ENCODE measurements around the gene GIPC2. TPM values are rescaled to one million over a fixed set of nuclear protein-coding genes. Genes with fewer than 3 reads are reported as not detected.

GIPC2 gene
- total RNA-seq, 2 experiments from 2014 or later: 0.44 to 0.74 TPM

DNA sequence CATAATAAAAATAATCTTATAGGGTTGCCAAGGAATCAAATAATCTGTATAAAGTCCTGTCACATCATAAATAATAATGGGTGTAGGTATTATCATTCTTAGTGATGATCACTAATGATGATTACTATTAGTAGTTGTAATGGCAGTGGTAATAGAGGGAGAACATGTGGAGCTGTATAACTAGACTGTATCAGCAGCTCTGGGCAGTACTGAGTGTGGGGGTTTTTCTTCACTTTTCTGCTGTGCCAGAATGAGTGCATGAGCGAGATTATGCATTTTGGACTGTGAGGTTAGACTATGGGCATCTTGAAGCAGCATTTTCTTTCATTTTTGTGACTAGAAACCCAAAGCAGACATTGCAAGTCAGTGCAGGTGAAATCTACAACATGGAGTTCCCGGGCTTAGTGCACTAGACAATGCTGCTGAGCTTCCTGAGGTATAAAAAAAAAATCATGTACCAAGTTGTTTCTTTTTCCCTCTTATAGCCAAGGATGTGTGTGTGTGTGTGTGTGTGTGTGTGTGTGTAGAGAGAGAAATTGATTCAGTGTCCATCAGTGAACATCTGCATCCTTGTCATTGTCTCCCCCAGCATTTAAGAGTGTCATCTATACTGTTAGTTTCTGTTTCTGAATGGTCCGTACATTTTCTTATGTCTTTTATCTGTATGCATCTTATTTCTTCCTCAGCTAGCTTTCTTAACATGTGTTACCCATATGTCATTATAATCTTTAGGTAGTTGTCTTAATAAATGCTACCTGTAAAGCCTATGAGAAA, 86.6 kb downstream of the GIPC2 start:
- no peak for ATAC-seq (ENCODE audit: low read depth)
- H3K4me3 Mint-ChIP-seq: no peak overlapping the region

GRCh38 chr1:78132948-78133322, 87.2 kb downstream of the GIPC2 start:
- Mint-ChIP-seq H3K9me3 (no peaks in the 10 kb centered on the region), H3K27me3 (peaks cover 13% of the 10 kb centered on the region), H3K36me3 (no peaks in the 10 kb centered on the region), H3K27ac (no peak overlapping the region), H3K4me1 (no peaks in the 10 kb centered on the region), H3K4me3 (no peak overlapping the region)
- ATAC-seq (ENCODE audit: low read depth) (no peak), DNase-seq (no peak)
- POLR2A ChIA-PET: no interaction called here

More for the DNA sequence above, 86.6 kb downstream of the GIPC2 start:
- no peaks in the 10 kb centered on the region for H3K9me3 Mint-ChIP-seq
- H3K27ac Mint-ChIP-seq: no peak overlapping the region
- no peaks in the 10 kb centered on the region for H3K36me3 Mint-ChIP-seq
- peaks cover 13% of the 10 kb centered on the region for H3K27me3 Mint-ChIP-seq
- no peaks in the 10 kb centered on the region for H3K4me1 Mint-ChIP-seq
- no peak for DNase-seq
- POLR2A ChIA-PET: interaction anchor here (1.5 kb wide), 1 partner anchor 488 kb away, joined by 5 read pairs; the partner anchor contains the start of gene IFI44L

DNA sequence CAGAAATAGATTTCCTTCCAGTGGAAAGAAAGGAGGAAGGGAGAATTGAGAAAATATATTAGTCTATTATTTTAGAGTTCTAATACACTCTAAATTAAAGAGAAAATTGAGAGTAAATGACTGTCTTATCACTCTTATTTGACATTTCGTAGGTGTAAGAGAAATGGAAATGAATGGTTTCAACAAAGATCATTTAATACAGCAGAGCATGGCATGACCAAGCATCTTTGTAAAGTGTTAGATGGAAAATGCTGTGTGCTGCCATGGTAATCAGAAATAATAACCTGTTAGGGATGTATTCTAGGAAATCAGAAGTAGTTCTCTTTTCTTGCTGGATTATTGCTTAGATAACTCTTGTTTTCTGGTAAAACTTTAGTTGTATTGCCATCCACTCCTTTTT, 90.9 kb downstream of the GIPC2 start:
- POLR2A ChIA-PET: no interaction called here
- Mint-ChIP-seq H3K9me3 (no peaks in the 10 kb centered on the region), H3K27me3 (peaks cover 6% of the 10 kb centered on the region), H3K36me3 (no peaks in the 10 kb centered on the region), H3K4me1 (peaks cover 3% of the 10 kb centered on the region), H3K4me3 (no peak overlapping the region), H3K27ac (no peak overlapping the region)
- DNase-seq: no peak
- ATAC-seq (ENCODE audit: low read depth): no peak

DNA sequence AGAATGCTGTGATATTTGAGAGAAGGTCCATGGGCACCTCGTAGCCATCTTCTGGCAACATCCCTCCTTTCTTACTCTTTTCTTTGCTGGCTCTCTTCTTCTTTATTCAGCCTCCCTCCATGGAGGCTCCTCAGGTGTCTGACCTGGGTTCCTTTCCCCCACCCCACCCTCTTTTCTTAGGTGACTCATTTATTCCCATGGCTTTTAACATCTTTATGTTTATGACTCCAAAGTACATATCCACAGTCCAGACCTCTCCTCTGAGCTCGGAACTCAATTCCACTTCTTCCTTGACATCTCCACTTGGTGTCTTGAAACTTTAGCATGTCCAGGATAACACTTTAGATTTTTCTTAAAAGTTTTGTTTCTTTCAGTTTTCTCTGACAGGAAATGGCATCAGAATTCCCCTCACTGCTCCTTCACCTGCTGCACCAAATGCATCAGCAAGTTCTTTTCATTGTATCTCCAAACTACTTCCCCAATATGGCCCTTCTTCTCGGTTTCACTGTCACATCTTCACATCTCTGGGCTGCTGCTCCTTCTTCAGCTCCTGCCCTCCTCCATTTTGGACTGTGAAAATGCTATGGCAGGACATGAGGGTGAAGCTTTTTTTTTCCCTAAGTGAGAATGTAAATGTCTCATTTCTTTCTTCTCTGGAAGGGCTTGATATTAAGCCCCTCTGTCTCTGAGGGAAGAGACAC, 95.9 kb downstream of the GIPC2 start:
- H3K36me3 Mint-ChIP-seq: no peaks in the 10 kb centered on the region
- H3K27me3 Mint-ChIP-seq: no peaks in the 10 kb centered on the region
- POLR2A ChIA-PET: no interaction called here
- H3K4me1 Mint-ChIP-seq: peaks cover 17% of the 10 kb centered on the region
- no peak for DNase-seq
- H3K27ac Mint-ChIP-seq: no peak overlapping the region
- no peaks in the 10 kb centered on the region for H3K9me3 Mint-ChIP-seq
- H3K4me3 Mint-ChIP-seq: no peak overlapping the region
- no peak for ATAC-seq (ENCODE audit: low read depth)

GRCh38 chr1:78142736-78143135, 97.0 kb downstream of the GIPC2 start:
- Mint-ChIP-seq H3K27me3 (peaks cover 4% of the 10 kb centered on the region), H3K4me3 (peak overlapping the region; percentile 85), H3K4me1 (peaks cover 17% of the 10 kb centered on the region), H3K27ac (peak overlapping the region; percentile 93), H3K9me3 (no peaks in the 10 kb centered on the region), H3K36me3 (no peaks in the 10 kb centered on the region)
- no peak for DNase-seq
- no peak for ATAC-seq (ENCODE audit: low read depth)
- POLR2A ChIA-PET: interaction anchor here (0.9 kb wide), 1 partner anchor 138 kb away, joined by 6 read pairs; the partner anchor contains the start of gene DNAJB4

GRCh38 chr1:78143152-78143551, 97.4 kb downstream of the GIPC2 start:
- DNase-seq (no peak), ATAC-seq (ENCODE audit: low read depth) (peak; percentile 83)
- H3K9me3 Mint-ChIP-seq: no peaks in the 10 kb centered on the region
- peaks cover 9% of the 10 kb centered on the region for H3K27me3 Mint-ChIP-seq
- POLR2A ChIA-PET: interaction anchor here (0.9 kb wide), 1 partner anchor 139 kb away, joined by 6 read pairs; the partner anchor contains the start of gene DNAJB4
- peak overlapping the region; percentile 85 for H3K4me3 Mint-ChIP-seq
- peak overlapping the region; percentile 93 for H3K27ac Mint-ChIP-seq
- H3K4me1 Mint-ChIP-seq: peaks cover 17% of the 10 kb centered on the region
- no peaks in the 10 kb centered on the region for H3K36me3 Mint-ChIP-seq

- POLR2A ChIA-PET: interaction anchor here (0.9 kb wide), 1 partner anchor 139 kb away, joined by 6 read pairs; the partner anchor contains the start of gene DNAJB4
- Mint-ChIP-seq H3K36me3 (no peaks in the 10 kb centered on the region), H3K4me1 (peaks cover 17% of the 10 kb centered on the region), H3K27ac (peak overlapping the region; percentile 93), H3K27me3 (peaks cover 14% of the 10 kb centered on the region), H3K9me3 (no peaks in the 10 kb centered on the region), H3K4me3 (peak overlapping the region; percentile 85)
- no peak for ATAC-seq (ENCODE audit: low read depth)
- no peak for DNase-seq
Observed at GRCh38 chr1:78143673-78144072, 97.9 kb downstream of the GIPC2 start.

GRCh38 chr1:78145105-78145580, 99.4 kb downstream of the GIPC2 start:
- H3K36me3 Mint-ChIP-seq: no peaks in the 10 kb centered on the region
- H3K4me1 Mint-ChIP-seq: peaks cover 17% of the 10 kb centered on the region
- POLR2A ChIA-PET: no interaction called here
- no peak overlapping the region for H3K4me3 Mint-ChIP-seq
- DNase-seq (peak; percentile 33), ATAC-seq (ENCODE audit: low read depth) (no peak)
- no peak overlapping the region for H3K27ac Mint-ChIP-seq
- peaks cover 21% of the 10 kb centered on the region for H3K27me3 Mint-ChIP-seq
- no peaks in the 10 kb centered on the region for H3K9me3 Mint-ChIP-seq

DNA sequence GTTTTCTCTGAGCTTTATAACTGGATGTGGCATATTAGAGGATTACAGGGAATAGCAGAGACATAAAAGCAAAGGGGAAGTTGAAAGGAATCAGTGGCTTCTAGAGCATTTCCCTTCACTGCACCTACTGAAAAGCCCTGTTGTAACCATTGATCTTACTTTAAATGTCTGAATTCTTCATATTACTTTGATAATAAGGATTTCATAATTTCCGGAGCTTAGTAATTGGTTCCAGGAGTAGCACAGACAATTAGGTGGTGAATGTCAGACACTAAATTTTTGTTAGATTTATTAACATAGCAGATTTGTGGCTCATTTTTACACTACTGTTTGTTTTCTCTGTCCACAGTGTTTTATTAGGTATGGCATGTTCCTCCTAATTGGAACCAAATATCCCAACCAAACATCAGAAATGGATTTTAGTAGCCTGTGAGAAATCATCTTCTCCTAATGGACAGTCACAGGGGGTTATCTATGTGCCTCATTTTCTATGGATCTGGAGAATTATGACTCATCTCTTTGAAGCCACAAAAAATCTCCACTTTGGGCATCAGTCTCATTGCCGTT, 100.5 kb downstream of the GIPC2 start:
- no peaks in the 10 kb centered on the region for H3K36me3 Mint-ChIP-seq
- POLR2A ChIA-PET: no interaction called here
- H3K9me3 Mint-ChIP-seq: no peaks in the 10 kb centered on the region
- peaks cover 26% of the 10 kb centered on the region for H3K27me3 Mint-ChIP-seq
- H3K4me3 Mint-ChIP-seq: no peak overlapping the region
- DNase-seq: no peak
- no peak for ATAC-seq (ENCODE audit: low read depth)
- H3K4me1 Mint-ChIP-seq: peaks cover 17% of the 10 kb centered on the region
- no peak overlapping the region for H3K27ac Mint-ChIP-seq

DNA sequence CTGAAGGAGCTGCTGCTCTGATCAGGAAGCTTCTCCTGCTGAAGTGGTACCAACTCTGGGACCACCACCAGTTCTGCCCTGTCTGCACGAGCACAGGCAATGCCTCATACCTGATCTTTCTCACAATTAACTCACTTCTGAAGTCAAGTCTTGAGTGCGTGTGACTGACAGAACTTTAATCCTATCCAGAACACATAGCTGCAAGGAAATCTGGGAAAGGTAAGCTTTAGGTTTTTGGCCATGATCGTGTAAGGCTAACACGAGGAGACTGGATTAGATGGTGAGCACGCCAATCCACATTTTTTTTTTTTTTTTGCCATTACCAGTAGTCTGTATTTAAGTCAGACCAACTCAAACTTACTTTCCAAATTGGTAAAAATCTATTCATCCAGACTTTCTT, 101.3 kb downstream of the GIPC2 start:
- Mint-ChIP-seq H3K4me3 (no peak overlapping the region), H3K36me3 (no peaks in the 10 kb centered on the region), H3K4me1 (peaks cover 11% of the 10 kb centered on the region), H3K27ac (no peak overlapping the region), H3K27me3 (peaks cover 26% of the 10 kb centered on the region), H3K9me3 (no peaks in the 10 kb centered on the region)
- DNase-seq: no peak
- POLR2A ChIA-PET: no interaction called here
- ATAC-seq (ENCODE audit: low read depth): no peak

GRCh38 chr1:78153092-78153736, 107.4 kb downstream of the GIPC2 start:
- no peak for DNase-seq
- Mint-ChIP-seq H3K9me3 (no peaks in the 10 kb centered on the region), H3K27me3 (peaks cover 22% of the 10 kb centered on the region), H3K36me3 (no peaks in the 10 kb centered on the region), H3K4me3 (no peak overlapping the region), H3K27ac (no peak overlapping the region), H3K4me1 (no peaks in the 10 kb centered on the region)
- ATAC-seq (ENCODE audit: low read depth): no peak
- POLR2A ChIA-PET: no interaction called here

GRCh38 chr1:78155121-78155520, 109.4 kb downstream of the GIPC2 start:
- POLR2A ChIA-PET: no interaction called here
- no peaks in the 10 kb centered on the region for H3K36me3 Mint-ChIP-seq
- no peak overlapping the region for H3K4me3 Mint-ChIP-seq
- H3K9me3 Mint-ChIP-seq: no peaks in the 10 kb centered on the region
- H3K4me1 Mint-ChIP-seq: no peaks in the 10 kb centered on the region
- DNase-seq: no peak
- H3K27me3 Mint-ChIP-seq: peaks cover 11% of the 10 kb centered on the region
- no peak for ATAC-seq (ENCODE audit: low read depth)
- H3K27ac Mint-ChIP-seq: no peak overlapping the region

DNA sequence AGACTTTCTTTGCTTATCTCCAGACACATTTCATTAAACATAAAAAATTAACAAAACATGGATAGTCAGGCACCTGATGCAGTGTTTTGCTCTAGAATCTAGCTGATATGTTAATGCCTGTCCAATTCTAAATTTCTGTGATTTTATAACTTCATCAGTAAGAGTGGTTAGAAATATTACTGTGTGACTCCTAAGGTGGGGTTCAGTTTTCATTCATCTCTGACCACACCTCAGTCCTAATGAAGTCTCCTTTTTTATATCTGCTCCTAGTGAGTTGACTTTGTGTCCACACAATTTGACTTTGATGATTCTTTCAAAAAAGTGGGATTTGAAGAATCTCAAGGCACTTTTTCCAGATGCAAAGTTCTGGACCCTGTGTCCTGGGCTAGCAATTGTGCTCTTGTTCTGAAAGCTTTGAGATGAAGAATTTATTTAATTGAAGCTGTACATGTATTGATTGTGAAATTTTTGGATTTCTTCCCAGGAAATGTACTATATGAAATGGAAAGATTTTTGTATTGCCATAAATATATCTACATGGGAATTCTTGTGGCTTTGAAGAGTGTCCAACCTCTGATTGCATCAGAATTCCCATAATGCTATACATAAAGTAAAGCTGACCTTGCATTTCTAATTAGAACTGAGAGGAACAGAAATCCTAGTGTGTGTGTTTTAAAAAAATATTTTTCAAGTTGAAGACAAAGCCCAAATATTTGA, 111.2 kb downstream of the GIPC2 start:
- Mint-ChIP-seq H3K27ac (no peak overlapping the region), H3K4me3 (no peak overlapping the region), H3K27me3 (peaks cover 8% of the 10 kb centered on the region), H3K36me3 (no peaks in the 10 kb centered on the region), H3K9me3 (no peaks in the 10 kb centered on the region), H3K4me1 (no peaks in the 10 kb centered on the region)
- DNase-seq (no peak), ATAC-seq (ENCODE audit: low read depth) (no peak)
- POLR2A ChIA-PET: no interaction called here
